Keratinocyte (primary cell): ENCODE data around the gene VPS50.

ENCODE experiments used
- EZH2 ChIP-seq: IDR thresholded peaks from one replicate; pipeline ENCODE4 v1.6.1; 2012; ENCODE audit warnings: inconsistent platforms, mild to moderate bottlenecking, low read length, moderate library complexity
- TF ChIP-seq, protein P1 (sequence below), 3 experiments: IDR thresholded peaks in 1 of 3; conservative IDR thresholded peaks in 1 of 3; optimal IDR thresholded peaks in 1 of 3; 2 replicates in 2 of 3; 3 replicates in 1 of 3; pipeline versions ENCODE3 to v1.5.1; 2011; ENCODE audit warnings: low read length in 3 of 3, mild to moderate bottlenecking in 3 of 3, moderate library complexity in 2 of 3, control low read depth in 1 of 3, inconsistent platforms in 1 of 3; ENCODE audit not compliant: insufficient read depth in 2 of 3; ENCODE audit errors: extremely low read depth in 1 of 3

DNA sequence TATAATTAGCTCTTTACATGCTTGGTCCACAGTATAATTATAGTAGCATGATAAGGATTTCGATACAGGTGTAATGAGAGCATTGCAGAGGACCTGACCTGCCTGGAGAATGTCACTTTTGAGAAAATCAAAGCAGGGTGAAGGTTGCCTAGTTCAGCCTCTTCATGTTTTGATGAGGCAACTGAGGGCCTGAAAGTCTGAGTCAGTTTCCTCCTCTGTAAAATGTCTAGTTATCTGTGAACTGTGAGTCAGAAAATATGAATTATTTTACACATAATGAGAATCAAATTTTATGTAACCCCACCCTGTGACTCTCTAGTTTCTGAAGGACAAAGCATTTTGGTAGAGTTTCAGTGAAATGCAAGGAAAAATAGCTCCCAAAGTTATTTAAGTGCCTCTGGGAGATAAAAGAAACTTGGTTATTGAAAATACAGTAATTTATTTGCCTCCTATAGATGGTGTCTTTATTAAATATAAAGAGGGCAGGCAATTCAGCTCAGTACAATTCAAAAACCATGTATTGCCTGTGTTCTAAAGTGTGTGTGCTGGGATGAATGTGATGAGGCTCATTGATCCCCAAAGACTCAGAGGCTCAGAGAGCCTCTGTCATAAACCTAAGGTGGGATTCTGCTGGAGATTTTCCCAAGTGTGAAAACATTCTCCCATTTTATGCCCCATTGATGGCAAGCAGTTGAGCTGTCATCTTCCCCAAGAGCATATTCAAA lies 46.7 kb upstream of the VPS50 start:
- TF ChIP-seq, protein P1, sequence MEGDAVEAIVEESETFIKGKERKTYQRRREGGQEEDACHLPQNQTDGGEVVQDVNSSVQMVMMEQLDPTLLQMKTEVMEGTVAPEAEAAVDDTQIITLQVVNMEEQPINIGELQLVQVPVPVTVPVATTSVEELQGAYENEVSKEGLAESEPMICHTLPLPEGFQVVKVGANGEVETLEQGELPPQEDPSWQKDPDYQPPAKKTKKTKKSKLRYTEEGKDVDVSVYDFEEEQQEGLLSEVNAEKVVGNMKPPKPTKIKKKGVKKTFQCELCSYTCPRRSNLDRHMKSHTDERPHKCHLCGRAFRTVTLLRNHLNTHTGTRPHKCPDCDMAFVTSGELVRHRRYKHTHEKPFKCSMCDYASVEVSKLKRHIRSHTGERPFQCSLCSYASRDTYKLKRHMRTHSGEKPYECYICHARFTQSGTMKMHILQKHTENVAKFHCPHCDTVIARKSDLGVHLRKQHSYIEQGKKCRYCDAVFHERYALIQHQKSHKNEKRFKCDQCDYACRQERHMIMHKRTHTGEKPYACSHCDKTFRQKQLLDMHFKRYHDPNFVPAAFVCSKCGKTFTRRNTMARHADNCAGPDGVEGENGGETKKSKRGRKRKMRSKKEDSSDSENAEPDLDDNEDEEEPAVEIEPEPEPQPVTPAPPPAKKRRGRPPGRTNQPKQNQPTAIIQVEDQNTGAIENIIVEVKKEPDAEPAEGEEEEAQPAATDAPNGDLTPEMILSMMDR (optimal IDR thresholded peaks at IDR 0.05 in 1 of 3, IDR thresholded peaks at IDR 0.05 in 1 of 3, conservative IDR thresholded peaks at IDR 0.05 in 1 of 3; ENCODE audit: extremely low read depth in 1 of 3, insufficient read depth in 2 of 3, low read length in 3 of 3), result no peak
- TF ChIP-seq EZH2, result no peak
